PC-3 (cell line): Measurements from ENCODE around the gene RNF212B. TPM values are rescaled to one million over a fixed set of nuclear protein-coding genes. Genes with fewer than 3 reads are reported as not detected.

Source experiments
- ATAC-seq: fragments of 200-7000 bp; cut with Tn5 transposase; 2 replicates; pipeline ENCODE4 v1.9.1; 2020; ENCODE audit warnings: mild to moderate bottlenecking, moderate library complexity
- BruUV-seq: library from RNA; stranded (reverse); fragments of 400-500 nt; replicated peaks from 2 replicates; lab custom pipeline; 2021; lab: Mats Ljungman, UMichigan
- CTCF ChIA-PET: fragments of 300-600 bp; sonication (Branson Sonifier 250); formaldehyde crosslinking; loops from one replicate; lab custom pipeline; 2022; ENCODE audit warnings: antibody characterized with exemption; lab: Charles Lee
- POLR2A ChIA-PET: fragments of 300-600 bp; sonication (Branson Sonifier 250); formaldehyde crosslinking; loops from one replicate; lab custom pipeline; 2022; ENCODE audit warnings: antibody characterized with exemption; ENCODE audit not compliant: unreplicated experiment; lab: Charles Lee
- DNase-seq: peaks from one replicate; pipeline ENCODE4 v3.0.0-alpha.2; 2015
- H2AFZ ChIP-seq: fragments of 300-600 bp; sonication (generic); 2 replicates; pipeline ENCODE4 v1.6.0; 2016; ENCODE audit warnings: antibody characterized with exemption, low read length
- H3F3A ChIP-seq: fragments of 300-600 bp; sonication (generic); one replicate; pipeline ENCODE4 v1.6.0; 2017; ENCODE audit warnings: antibody characterized with exemption, low read length, control low read depth, mild to moderate bottlenecking; ENCODE audit not compliant: unreplicated experiment
- H3K27ac ChIP-seq: fragments of 300-600 bp; sonication (generic); 2 replicates; pipeline ENCODE4 v1.5.1; 2016; ENCODE audit warnings: mild to moderate bottlenecking, low read length
- H3K27me3 ChIP-seq: fragments of 300-600 bp; sonication (generic); 2 replicates; pipeline ENCODE4 v1.6.1; 2016; ENCODE audit warnings: low read length, mixed read lengths
- H3K36me3 ChIP-seq: fragments of 300-600 bp; sonication (generic); 2 replicates; pipeline ENCODE4 v1.6.1; 2016; ENCODE audit warnings: low read depth, mixed run types, low read length, mixed read lengths
- H3K4me1 ChIP-seq: fragments of 300-600 bp; sonication (generic); 2 replicates; pipeline ENCODE4 v1.5.1; 2016; ENCODE audit warnings: low read length; ENCODE audit not compliant: insufficient read depth
- H3K4me2 ChIP-seq: fragments of 300-600 bp; sonication (generic); 2 replicates; pipeline ENCODE4 v1.6.0; 2016; ENCODE audit warnings: low read length
- H3K4me3 ChIP-seq: fragments of 300-600 bp; sonication (generic); 2 replicates; pipeline ENCODE4 v1.5.1; 2016; ENCODE audit warnings: mild to moderate bottlenecking, low read length, mixed read lengths
- H3K79me2 ChIP-seq: fragments of 300-600 bp; sonication (generic); 2 replicates; pipeline ENCODE4 v1.6.1; 2017; ENCODE audit warnings: low read length, mixed read lengths
- H3K9ac ChIP-seq: fragments of 300-600 bp; sonication (generic); 2 replicates; pipeline ENCODE4 v1.6.0; 2016; ENCODE audit warnings: mild to moderate bottlenecking, low read length
- H3K9me2 ChIP-seq: fragments of 300-600 bp; sonication (generic); replicated peaks from 2 replicates; pipeline ENCODE4 v1.6.1; 2016; ENCODE audit warnings: mixed run types, low read length, mixed read lengths
- H3K9me3 ChIP-seq: fragments of 300-600 bp; sonication (generic); 2 replicates; pipeline ENCODE4 v1.6.1; 2016; ENCODE audit warnings: low read length, mixed read lengths
- H4K20me1 ChIP-seq: fragments of 300-600 bp; sonication (generic); 2 replicates; pipeline ENCODE4 v1.6.1; 2016; ENCODE audit warnings: low read length, mixed read lengths
- CTCF ChIP-seq: fragments of 300-600 bp; sonication (generic); conservative IDR thresholded peaks from 2 replicates; pipeline ENCODE4 v1.5.1; 2017; ENCODE audit warnings: antibody characterized with exemption, low read depth, mild to moderate bottlenecking, low read length
- EZH2 ChIP-seq: fragments of 300-600 bp; sonication (generic); IDR thresholded peaks from one replicate; pipeline ENCODE4 v1.6.1; 2017; ENCODE audit warnings: antibody characterized with exemption, mild to moderate bottlenecking, low read length; ENCODE audit not compliant: unreplicated experiment
- EZH2phosphoT487 ChIP-seq: fragments of 300-600 bp; sonication (generic); IDR thresholded peaks from 2 replicates; pipeline ENCODE4 v1.6.1; 2018; ENCODE audit warnings: mild to moderate bottlenecking, antibody characterized with exemption, low read length, borderline replicate concordance
- intact Hi-C: fragments of 100-400 bp; cut with micrococcal nuclease; formaldehyde crosslinking; loops from 2 replicates; pipeline ENCODE4 v1.9.0; 2023
- total RNA-seq: library from RNA; depleted of rRNA; stranded (reverse); fragments of >200 nt; gene quantifications from 2 replicates; pipeline ENCODE4 v1.2.3, GENCODE V29; 2014

RNF212B gene
- total RNA-seq, 1 experiment from 2014 or later: not detected

- Histone ChIP-seq H3K79me2 (no peaks in the 10 kb centered on the region), H4K20me1 (no peaks in the 10 kb centered on the region), H3K9ac (no peak overlapping the region), H3K4me1 (no peaks in the 10 kb centered on the region), H3F3A (no peaks in the 10 kb centered on the region), H2AFZ (no peak overlapping the region), H3K4me2 (no peak overlapping the region), H3K27ac (no peak overlapping the region), H3K4me3 (no peak overlapping the region), H3K9me3 (no peaks in the 10 kb centered on the region), H3K36me3 (no peaks in the 10 kb centered on the region), H3K27me3 (peaks cover 17% of the 10 kb centered on the region), H3K9me2 (no peaks in the 10 kb centered on the region)
- intact Hi-C loops: no loop called here
- ChIA-PET POLR2A (no interaction called here), CTCF (no interaction called here)
- no peak for DNase-seq
- no TSS peak for BruUV-seq
- ATAC-seq: no peak
- TF ChIP-seq EZH2phosphoT487: no peak
- TF ChIP-seq EZH2: no peak
Measured at GRCh38 chr14:23252006-23252405, 14.3 kb downstream of the RNF212B start.

- no peaks in the 10 kb centered on the region for H3K36me3 ChIP-seq
- intact Hi-C loops: no loop called here
- H3K27ac ChIP-seq: no peak overlapping the region
- ChIA-PET CTCF (no interaction called here), POLR2A (no interaction called here)
- no TSS peak for BruUV-seq
- TF ChIP-seq EZH2phosphoT487 (no peak), CTCF (no peak), EZH2 (no peak)
- no peak overlapping the region for H3K4me3 ChIP-seq
- H3K9me3 ChIP-seq: no peaks in the 10 kb centered on the region
- no peaks in the 10 kb centered on the region for H3F3A ChIP-seq
- H4K20me1 ChIP-seq: no peaks in the 10 kb centered on the region
- no peak overlapping the region for H2AFZ ChIP-seq
- no peak overlapping the region for H3K4me2 ChIP-seq
- no peak for ATAC-seq
- no peaks in the 10 kb centered on the region for H3K79me2 ChIP-seq
- H3K9ac ChIP-seq: no peak overlapping the region
- no peaks in the 10 kb centered on the region for H3K4me1 ChIP-seq
- H3K9me2 ChIP-seq: no peaks in the 10 kb centered on the region
- H3K27me3 ChIP-seq: peaks cover 17% of the 10 kb centered on the region
- DNase-seq: no peak
Measured at GRCh38 chr14:23252420-23253333, 14.9 kb downstream of the RNF212B start.

GRCh38 chr14:23258256-23258655 lies 20.5 kb downstream of the RNF212B start:
- Histone ChIP-seq H3K9me2 (no peaks in the 10 kb centered on the region), H4K20me1 (no peaks in the 10 kb centered on the region), H3F3A (no peaks in the 10 kb centered on the region), H2AFZ (no peak overlapping the region), H3K9me3 (no peaks in the 10 kb centered on the region), H3K27ac (no peak overlapping the region), H3K4me1 (no peaks in the 10 kb centered on the region), H3K9ac (no peak overlapping the region), H3K79me2 (no peaks in the 10 kb centered on the region), H3K36me3 (no peaks in the 10 kb centered on the region), H3K27me3 (peaks cover 30% of the 10 kb centered on the region), H3K4me3 (no peak overlapping the region), H3K4me2 (no peak overlapping the region)
- ChIA-PET POLR2A (interaction anchor here (0.7 kb wide), 1 partner anchor 57 kb away, joined by 3 read pairs; no protein-coding TSS in a partner anchor), CTCF (interaction anchor here (0.6 kb wide), 1 partner anchor 200 kb away, joined by 6 read pairs; no protein-coding TSS in a partner anchor)
- BruUV-seq: no TSS peak
- intact Hi-C loops: no loop called here
- no peak for TF ChIP-seq EZH2
- DNase-seq: no peak
- ATAC-seq: no peak
